ENCODE data around the gene SLC25A3. TPM values are rescaled to one million over a fixed set of nuclear protein-coding genes. Genes with fewer than 3 reads are reported as not detected.

Gene SLC25A3
- total and polyA plus RNA-seq, 2 of the 13 experiments (the other 11 are each of a cell fraction or from before 2014, with no cell fraction given): 292 to 829 TPM

- TF ChIP-seq ZNF276 (CRISPR knock-in tag; IDR thresholded peaks at IDR 0.05; ENCODE audit: low read depth) (0 out of 2 replicates have a peak, but pooled peaks have one; percentile 56), GATAD1 (CRISPR knock-in tag; IDR thresholded peaks at IDR 0.05) (peak; percentile 91), ISX (CRISPR knock-in tag; conservative IDR thresholded peaks at IDR 0.05) (0 out of 2 replicates have a peak, but pooled peaks have one; percentile 68), RXRB (CRISPR knock-in tag; IDR thresholded peaks at IDR 0.05; ENCODE audit: borderline replicate concordance) (peak; percentile 63; the same call in 1 of the 2 replicates), ZNF501 (CRISPR knock-in tag; IDR thresholded peaks at IDR 0.05) (peak; percentile 93), ZNF75D (CRISPR knock-in tag; IDR thresholded peaks at IDR 0.05; ENCODE audit: borderline replicate concordance) (no peak), GPBP1L1 (CRISPR knock-in tag; IDR thresholded peaks at IDR 0.05) (no peak), RCOR2 (CRISPR knock-in tag; IDR thresholded peaks at IDR 0.05) (no peak), XBP1 (CRISPR knock-in tag; IDR thresholded peaks at IDR 0.05) (peak; percentile 89; the same call in 1 of the 2 replicates), TBX2 (CRISPR knock-in tag; IDR thresholded peaks at IDR 0.05; ENCODE audit: borderline replicate concordance) (peak; percentile 88), ZNF468 (CRISPR knock-in tag; IDR thresholded peaks at IDR 0.05) (no peak), CCDC6 (CRISPR knock-in tag; IDR thresholded peaks at IDR 0.05) (no peak; the same call in 1 of the 2 replicates), TAF1 (CRISPR knock-in tag; IDR thresholded peaks at IDR 0.05) (peak; percentile 96), ZFP36L2 (CRISPR knock-in tag; IDR thresholded peaks at IDR 0.05) (peak; percentile 83; the same call in 1 of the 2 replicates), MEF2D (CRISPR knock-in tag; IDR thresholded peaks at IDR 0.05) (peak; percentile 85), MBD4 (IDR thresholded peaks at IDR 0.05; ENCODE audit: borderline replicate concordance, low read length) (no peak), RFXAP (CRISPR knock-in tag; IDR thresholded peaks at IDR 0.05; ENCODE audit: borderline replicate concordance) (peak; percentile 94), ZNF703 (CRISPR knock-in tag; IDR thresholded peaks at IDR 0.05; ENCODE audit: borderline replicate concordance) (no peak), ZNF740 (CRISPR knock-in tag; IDR thresholded peaks at IDR 0.05) (0 out of 2 replicates have a peak, but pooled peaks have one; percentile 4), ZFX (CRISPR knock-in tag; IDR thresholded peaks at IDR 0.05; ENCODE audit: low read depth) (peak; percentile 99), BCL6 (CRISPR knock-in tag; IDR thresholded peaks at IDR 0.05) (peak; percentile 50), ZNF17 (CRISPR knock-in tag; IDR thresholded peaks at IDR 0.05) (no peak), SMARCC2 (IDR thresholded peaks at IDR 0.05) (no peak), ZNF414 (CRISPR knock-in tag; IDR thresholded peaks at IDR 0.05) (0 out of 2 replicates have a peak, but pooled peaks have one; percentile 46), POLR2AphosphoS5 (IDR thresholded peaks at IDR 0.05; ENCODE audit: low read depth, low read length) (peak; percentile 100), TRAFD1 (CRISPR knock-in tag; IDR thresholded peaks at IDR 0.05; ENCODE audit: borderline replicate concordance) (no peak)
Observed at GRCh38 chr12:98593351-98594049, at the start of gene SLC25A3 (continued).

All from HepG2 (cell line).